BLaER1 (cell line): ENCODE results near the gene RTN4IP1.

Source experiments
- H3K27ac ChIP-seq: shearing (Covaris generic); formaldehyde crosslinking; 2 replicates; pipeline ENCODE4 v1.8.1; 2022
- H3K27me3 ChIP-seq: shearing (Covaris generic); formaldehyde crosslinking; 2 replicates; pipeline ENCODE4 v1.8.1; 2022
- H3K36me3 ChIP-seq: shearing (Covaris generic); formaldehyde crosslinking; 2 replicates; pipeline ENCODE4 v1.8.1; 2022
- H3K4me1 ChIP-seq: shearing (Covaris generic); formaldehyde crosslinking; 2 replicates; pipeline ENCODE4 v1.8.1; 2022
- H3K4me2 ChIP-seq: shearing (Covaris generic); formaldehyde crosslinking; 2 replicates; pipeline ENCODE4 v1.8.1; 2022
- H3K4me3 ChIP-seq: shearing (Covaris generic); formaldehyde crosslinking; 2 replicates; pipeline ENCODE4 v1.8.1; 2022
- H3K9ac ChIP-seq: shearing (Covaris generic); formaldehyde crosslinking; 2 replicates; pipeline ENCODE4 v1.8.1; 2022
- H3K9me3 ChIP-seq: shearing (Covaris generic); formaldehyde crosslinking; 2 replicates; pipeline ENCODE4 v1.8.1; 2022
- H4K20me1 ChIP-seq: shearing (Covaris generic); formaldehyde crosslinking; 2 replicates; pipeline ENCODE4 v1.8.1; 2022
- Cebpa-rat ChIP-seq: shearing (Covaris generic); IDR thresholded peaks from 2 replicates; pipeline ENCODE4 v1.8.1; 2022

RTN4IP1 gene

DNA sequence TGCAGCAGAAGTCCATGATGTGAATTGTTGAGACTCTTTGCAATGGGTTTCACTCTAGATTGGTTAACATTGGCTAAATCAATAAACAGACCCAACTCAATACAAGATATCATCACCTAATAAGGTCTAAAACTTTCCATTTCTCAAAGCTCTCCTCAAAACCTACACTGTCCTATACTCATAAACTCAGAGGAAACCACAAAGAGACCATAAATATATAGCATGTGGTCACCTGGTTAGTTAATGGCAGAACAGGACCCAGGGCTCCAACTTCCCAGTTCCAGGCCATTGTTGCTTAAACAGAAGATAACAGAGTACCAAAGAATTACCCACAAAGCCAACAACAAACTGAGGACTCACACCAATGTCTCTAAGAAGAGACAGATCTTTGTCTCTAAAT, 12.0 kb downstream of the RTN4IP1 start:
- Histone ChIP-seq H4K20me1 (no peaks in the 10 kb centered on the region), H3K36me3 (peaks cover 31% of the 10 kb centered on the region), H3K4me3 (no peak overlapping the region), H3K9ac (no peak overlapping the region), H3K4me1 (peaks cover 9% of the 10 kb centered on the region; the same call in 1 of the 2 replicates), H3K27ac (no peak overlapping the region), H3K4me2 (no peak overlapping the region), H3K9me3 (peaks cover 2% of the 10 kb centered on the region), H3K27me3 (no peaks in the 10 kb centered on the region)
- no peak for TF ChIP-seq Cebpa-rat

DNA sequence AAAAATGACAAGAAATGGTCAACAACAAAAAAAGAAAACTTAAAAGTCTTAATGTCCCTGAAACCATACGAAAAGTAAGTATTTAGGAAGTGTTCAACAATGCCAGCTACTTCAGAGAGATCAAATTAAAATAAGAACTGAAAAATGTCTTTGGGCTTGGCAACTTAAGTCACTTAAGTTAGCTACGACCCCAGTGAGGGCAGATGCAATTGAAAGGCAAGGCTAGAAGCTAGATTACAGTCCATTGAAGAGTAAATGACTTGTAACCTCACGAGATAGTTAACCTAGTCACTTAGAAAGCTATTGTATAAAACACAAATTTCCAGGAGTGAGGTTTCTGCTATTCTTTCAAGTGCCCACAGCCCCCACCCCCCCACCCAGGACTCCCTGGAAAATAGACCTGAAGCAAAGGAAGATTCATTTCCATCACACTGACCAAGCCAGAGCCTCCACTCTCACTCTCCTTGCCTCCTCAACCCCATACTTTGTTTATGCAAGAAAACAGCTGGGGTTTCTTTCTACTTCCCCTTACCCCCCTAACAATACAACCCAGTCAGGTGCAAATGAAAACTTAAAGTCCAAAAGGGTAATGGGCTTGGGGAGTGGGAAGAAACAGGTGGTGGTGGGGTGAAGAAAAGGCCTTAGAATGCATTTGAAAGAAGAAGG, 14.6 kb downstream of the RTN4IP1 start:
- Histone ChIP-seq H3K4me3 (no peak overlapping the region), H3K27me3 (no peaks in the 10 kb centered on the region), H4K20me1 (no peaks in the 10 kb centered on the region), H3K4me2 (0 out of 2 replicates have a peak overlapping the region, but pooled peaks have one; percentile 1), H3K36me3 (peaks cover 33% of the 10 kb centered on the region), H3K9me3 (no peaks in the 10 kb centered on the region), H3K4me1 (peaks cover 10% of the 10 kb centered on the region; the same call in 1 of the 2 replicates), H3K27ac (no peak overlapping the region), H3K9ac (no peak overlapping the region)
- TF ChIP-seq Cebpa-rat = no peak

DNA sequence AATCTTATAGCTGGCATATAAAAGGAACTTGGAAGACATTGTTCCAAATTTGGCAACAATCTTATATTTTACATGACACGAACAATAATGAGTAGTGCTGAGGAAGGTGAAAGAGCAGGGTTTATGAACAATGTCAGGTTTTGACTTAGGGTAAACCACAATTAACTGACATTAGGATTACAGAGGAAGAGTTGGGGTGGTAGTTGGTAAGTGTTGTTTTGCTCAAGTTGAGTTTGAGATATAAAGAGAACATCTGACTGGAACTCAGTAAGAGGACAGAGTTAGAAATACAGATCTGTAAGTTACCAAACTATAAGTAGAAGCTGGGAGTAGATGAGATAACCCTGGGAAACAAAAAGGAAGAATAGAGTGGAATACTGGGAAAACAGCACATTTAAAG, 15.1 kb downstream of the RTN4IP1 start:
- no peaks in the 10 kb centered on the region for H4K20me1 ChIP-seq
- H3K9ac ChIP-seq = no peak overlapping the region
- TF ChIP-seq Cebpa-rat = no peak
- peaks cover 15% of the 10 kb centered on the region for H3K4me1 ChIP-seq
- no peak overlapping the region for H3K4me3 ChIP-seq
- H3K9me3 ChIP-seq = no peaks in the 10 kb centered on the region
- H3K4me2 ChIP-seq = 0 out of 2 replicates have a peak overlapping the region, but pooled peaks have one; percentile 1
- peaks cover 32% of the 10 kb centered on the region for H3K36me3 ChIP-seq
- no peak overlapping the region for H3K27ac ChIP-seq
- no peaks in the 10 kb centered on the region for H3K27me3 ChIP-seq

DNA sequence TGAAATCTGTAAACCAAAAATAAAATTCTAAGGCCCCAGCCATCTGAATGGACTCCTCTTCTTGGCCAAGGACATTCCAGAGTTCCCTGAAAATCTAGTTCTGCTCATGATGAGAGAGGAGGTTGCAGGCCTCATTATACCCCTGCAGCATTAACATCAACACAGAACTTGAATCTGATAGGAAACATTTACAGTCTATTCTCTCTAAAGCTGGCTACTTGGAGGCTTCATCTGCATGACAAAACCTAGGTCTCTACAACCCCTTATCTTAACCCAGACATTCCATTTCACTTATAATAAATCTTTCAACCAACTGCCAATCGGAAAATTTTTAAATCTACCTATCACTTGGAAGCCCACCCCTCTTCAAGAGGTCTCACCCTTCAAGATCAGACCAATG, 15.7 kb downstream of the RTN4IP1 start:
- peaks cover 26% of the 10 kb centered on the region for H3K36me3 ChIP-seq
- TF ChIP-seq Cebpa-rat = no peak
- H4K20me1 ChIP-seq = no peaks in the 10 kb centered on the region
- H3K4me2 ChIP-seq = no peak overlapping the region
- H3K27me3 ChIP-seq = no peaks in the 10 kb centered on the region
- H3K27ac ChIP-seq = no peak overlapping the region
- H3K4me1 ChIP-seq = peaks cover 21% of the 10 kb centered on the region
- H3K4me3 ChIP-seq = no peak overlapping the region
- H3K9ac ChIP-seq = no peak overlapping the region
- no peaks in the 10 kb centered on the region for H3K9me3 ChIP-seq

DNA sequence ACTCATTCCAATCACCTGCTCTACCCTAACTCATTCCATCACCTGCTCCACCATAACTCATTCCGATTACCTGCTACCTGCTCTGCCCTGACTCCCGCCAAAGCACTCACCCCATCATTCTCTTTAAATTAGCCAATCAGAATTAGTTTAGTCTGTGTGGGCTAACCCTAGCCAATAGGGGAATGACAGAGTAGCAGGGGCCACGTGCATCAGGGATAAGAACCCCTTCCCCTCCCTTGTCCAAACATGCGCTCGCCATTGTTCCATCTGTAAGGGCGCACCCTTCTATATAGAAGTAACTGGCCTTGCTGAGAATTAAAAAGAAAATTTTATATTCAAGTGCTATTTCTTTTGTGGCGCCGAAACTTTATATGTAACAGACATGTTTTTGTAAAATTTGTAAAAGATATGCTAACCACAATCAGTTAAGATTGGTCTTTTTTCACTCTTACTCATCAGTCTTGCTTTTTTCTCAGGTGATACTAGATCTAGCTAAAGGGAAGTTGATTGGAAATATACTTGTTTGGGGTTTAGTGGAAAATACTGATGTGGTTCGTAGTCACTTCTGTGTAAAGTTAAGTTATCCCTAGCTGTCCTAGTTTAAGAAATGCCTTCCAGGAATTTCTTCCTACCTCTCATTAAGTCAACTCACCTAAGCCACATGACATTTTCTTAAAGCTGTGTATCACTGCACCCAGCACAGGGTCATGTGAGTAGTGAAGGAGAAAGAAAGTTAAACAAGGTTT, 16.5 kb downstream of the RTN4IP1 start:
- Histone ChIP-seq H3K4me1 (peaks cover 22% of the 10 kb centered on the region), H3K36me3 (peaks cover 22% of the 10 kb centered on the region), H3K9ac (no peak overlapping the region), H3K4me2 (no peak overlapping the region), H3K4me3 (no peak overlapping the region), H4K20me1 (no peaks in the 10 kb centered on the region), H3K27me3 (no peaks in the 10 kb centered on the region), H3K9me3 (no peaks in the 10 kb centered on the region), H3K27ac (no peak overlapping the region)
- TF ChIP-seq Cebpa-rat = no peak

DNA sequence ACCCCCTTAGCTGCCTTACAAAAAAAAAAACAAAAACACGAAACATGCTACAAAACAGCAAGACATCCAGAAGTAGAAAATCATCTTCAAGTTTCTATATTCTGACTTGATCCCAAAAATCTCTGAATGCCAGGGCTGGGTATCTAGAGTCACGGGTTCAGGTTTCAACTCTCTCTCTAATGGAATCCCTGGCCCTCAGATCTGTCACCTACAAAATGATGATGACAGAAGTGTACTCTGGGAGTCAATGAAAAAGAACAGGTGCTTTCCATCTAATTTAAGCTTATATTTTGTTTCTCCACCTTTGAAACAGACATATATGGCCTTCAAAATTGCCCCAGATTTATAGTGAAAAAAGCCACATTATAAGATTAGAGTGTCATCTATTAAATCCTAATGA, 18.3 kb downstream of the RTN4IP1 start:
- Histone ChIP-seq H3K4me3 (no peak overlapping the region), H3K4me1 (peaks cover 22% of the 10 kb centered on the region), H3K27me3 (no peaks in the 10 kb centered on the region), H3K9ac (no peak overlapping the region), H3K27ac (no peak overlapping the region), H3K4me2 (no peak overlapping the region), H3K9me3 (peaks cover 2% of the 10 kb centered on the region), H3K36me3 (peaks cover 12% of the 10 kb centered on the region; the same call in 1 of the 2 replicates), H4K20me1 (no peaks in the 10 kb centered on the region)
- no peak for TF ChIP-seq Cebpa-rat

DNA sequence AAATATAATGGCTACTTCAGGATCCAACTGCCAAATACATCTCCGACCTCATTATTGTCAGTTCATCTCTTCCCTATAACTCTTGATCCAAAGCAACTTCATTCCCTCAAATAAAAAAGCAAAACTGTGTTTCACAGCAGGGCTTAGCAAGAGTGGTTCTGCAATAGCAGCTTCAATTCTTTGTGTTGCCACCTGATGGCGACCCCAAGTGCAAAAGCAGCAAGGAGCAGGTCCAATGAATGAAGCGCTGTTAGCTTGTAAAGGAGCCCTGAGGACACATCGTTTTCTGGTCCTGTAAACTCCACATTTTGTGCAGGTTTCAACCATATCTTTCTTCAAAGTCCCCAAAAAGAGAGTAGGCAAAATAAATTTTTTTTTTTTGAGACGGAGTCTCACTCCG, 19.6 kb downstream of the RTN4IP1 start:
- TF ChIP-seq Cebpa-rat = no peak
- Histone ChIP-seq H3K4me3 (no peak overlapping the region), H3K9ac (no peak overlapping the region), H3K27me3 (no peaks in the 10 kb centered on the region), H4K20me1 (no peaks in the 10 kb centered on the region), H3K27ac (no peak overlapping the region), H3K4me2 (peak overlapping the region; percentile 1; the same call in 1 of the 2 replicates), H3K9me3 (peaks cover 11% of the 10 kb centered on the region), H3K36me3 (peaks cover 20% of the 10 kb centered on the region), H3K4me1 (peaks cover 22% of the 10 kb centered on the region)

DNA sequence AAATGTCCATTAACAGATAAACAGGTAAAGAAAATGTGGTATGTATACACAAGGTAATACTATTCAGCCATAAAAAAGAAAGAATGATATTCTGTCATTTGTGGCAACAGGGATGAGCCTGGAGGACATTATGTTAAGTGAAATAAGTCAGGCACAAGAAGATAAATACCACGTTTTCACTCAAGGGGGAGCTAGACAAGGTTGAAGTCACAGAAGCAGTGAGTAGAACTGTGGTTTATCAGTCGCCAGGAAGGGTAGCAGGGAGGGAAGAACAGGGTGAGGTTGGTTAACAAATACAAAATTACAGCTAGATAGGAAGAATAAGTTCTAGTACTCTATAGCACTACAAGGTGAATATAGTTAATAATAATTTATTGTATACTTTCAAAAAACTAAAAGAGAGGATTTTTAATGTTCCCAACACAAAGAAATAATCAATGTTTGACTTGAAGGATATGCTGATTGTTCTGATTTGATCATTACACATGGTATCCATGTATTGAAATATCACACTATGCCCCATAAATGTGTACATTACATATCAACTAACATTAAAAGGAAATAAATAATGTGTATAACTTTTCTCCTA, 21.1 kb downstream of the RTN4IP1 start:
- Histone ChIP-seq H3K27ac (no peak overlapping the region), H3K36me3 (peaks cover 20% of the 10 kb centered on the region), H3K4me2 (no peak overlapping the region), H3K9ac (no peak overlapping the region), H4K20me1 (no peaks in the 10 kb centered on the region), H3K27me3 (no peaks in the 10 kb centered on the region), H3K4me1 (peaks cover 13% of the 10 kb centered on the region), H3K4me3 (no peak overlapping the region), H3K9me3 (peaks cover 11% of the 10 kb centered on the region)
- no peak for TF ChIP-seq Cebpa-rat

DNA sequence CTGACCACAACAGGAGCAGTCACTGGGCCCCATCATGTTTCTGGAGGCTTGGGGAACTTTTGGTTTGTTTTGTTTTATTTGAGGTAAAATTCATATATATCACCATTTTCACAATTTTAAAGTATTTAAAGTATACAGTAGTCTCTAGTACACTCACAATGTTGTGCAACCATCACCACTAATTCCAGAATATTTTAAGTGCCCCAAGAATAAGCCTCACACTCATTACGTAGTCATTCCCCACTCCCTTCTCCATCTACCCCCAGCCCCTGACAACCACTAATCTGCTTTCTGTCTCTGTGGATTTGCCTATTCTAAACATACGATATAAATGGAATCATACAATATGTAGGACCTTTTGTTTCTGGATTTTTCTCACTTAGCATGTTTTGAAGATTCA, 29.0 kb downstream of the RTN4IP1 start:
- H3K9ac ChIP-seq = no peak overlapping the region
- TF ChIP-seq Cebpa-rat = no peak

DNA sequence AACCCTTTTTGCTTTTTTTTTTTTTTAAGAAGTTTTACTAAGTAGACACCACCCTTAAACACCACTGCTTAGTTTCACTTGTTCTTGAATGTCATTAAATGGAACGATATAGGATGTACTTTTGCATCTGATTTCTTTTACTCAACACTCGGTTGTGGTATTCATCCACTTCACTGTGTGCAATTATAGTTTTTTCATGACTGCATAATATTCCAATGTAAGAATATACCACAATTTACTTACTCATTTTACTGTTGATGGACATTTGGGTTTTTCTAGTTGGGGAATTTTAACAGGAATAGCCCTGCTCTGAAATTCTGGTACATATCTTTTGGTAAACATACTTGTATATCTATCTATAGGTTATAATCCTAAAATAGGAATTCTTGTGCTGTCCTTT, 29.9 kb downstream of the RTN4IP1 start:
- peaks cover 4% of the 10 kb centered on the region; the same call in 1 of the 2 replicates for H3K9me3 ChIP-seq
- H3K9ac ChIP-seq = no peak overlapping the region
- no peaks in the 10 kb centered on the region for H3K27me3 ChIP-seq
- no peaks in the 10 kb centered on the region for H4K20me1 ChIP-seq
- no peaks in the 10 kb centered on the region for H3K4me1 ChIP-seq
- H3K27ac ChIP-seq = no peak overlapping the region
- H3K36me3 ChIP-seq = peaks cover 9% of the 10 kb centered on the region
- H3K4me2 ChIP-seq = no peak overlapping the region
- no peak overlapping the region for H3K4me3 ChIP-seq
- no peak for TF ChIP-seq Cebpa-rat

More for the DNA sequence above, 29.0 kb downstream of the RTN4IP1 start:
- H3K4me1 ChIP-seq = no peaks in the 10 kb centered on the region
- H3K4me3 ChIP-seq = no peak overlapping the region
- H3K27ac ChIP-seq = no peak overlapping the region
- H3K4me2 ChIP-seq = no peak overlapping the region
- peaks cover 8% of the 10 kb centered on the region; the same call in 1 of the 2 replicates for H3K9me3 ChIP-seq
- no peaks in the 10 kb centered on the region for H3K27me3 ChIP-seq
- H4K20me1 ChIP-seq = no peaks in the 10 kb centered on the region
- peaks cover 16% of the 10 kb centered on the region for H3K36me3 ChIP-seq
